ENCODE results near the gene PCK2. TPM values are rescaled to one million over a fixed set of nuclear protein-coding genes. Genes with fewer than 3 reads are reported as not detected.

The PCK2 gene
- total and polyA plus RNA-seq, 12 donors = 0.75 to 7.3 (median 2.6) TPM

GRCh38 chr14:24082411-24083080, 11.6 kb upstream of the PCK2 start:
- Histone ChIP-seq H3K9me3 (no peaks in the 10 kb centered on the region), H3K27ac (no peak overlapping the region), H3K27me3 (peaks cover 0 to 39% (median 4%) of the 10 kb centered on the region in 7 donors), H3K4me1 (peaks cover 0 to 12% (median 6%) of the 10 kb centered on the region in 9 donors), H3K4me3 (no peak overlapping the region), H3K36me3 (no peaks in the 10 kb centered on the region)
- no peak for TF ChIP-seq CTCF (IDR thresholded peaks at IDR 0.05)
- DNase-seq (no peak), ATAC-seq (no peak)
- whole genome bisulfite sequencing, 2 donors = 92 to 93% methylated on average over 5 of the region's 5 CpGs
- intact Hi-C loops (cut with DNase I) = loop anchor here in 1 of 10 donors (10.0 kb wide), 1 partner anchor 98 kb away; the partner anchor contains the start of gene DHRS4L2

- ATAC-seq = no peak
Observed at GRCh38 chr14:24083462-24083861, 10.6 kb upstream of the PCK2 start.

GRCh38 chr14:24084440-24084839, 9.7 kb upstream of the PCK2 start:
- ATAC-seq (no peak), DNase-seq (no peak)
- H3K27ac ChIP-seq = no peak overlapping the region
- H3K36me3 ChIP-seq = no peaks in the 10 kb centered on the region
- intact Hi-C loops (cut with DNase I) = loop anchor here in 1 of 10 donors (10.0 kb wide), 1 partner anchor 100 kb away; the partner anchor contains the start of gene DHRS4L2
- peaks cover 0 to 12% (median 6%) of the 10 kb centered on the region in 9 donors for H3K4me1 ChIP-seq
- no peaks in the 10 kb centered on the region for H3K9me3 ChIP-seq
- H3K27me3 ChIP-seq = peaks cover 0 to 36% (median 4%) of the 10 kb centered on the region in 7 donors
- no peak for TF ChIP-seq CTCF (IDR thresholded peaks at IDR 0.05)
- WGBS, 2 donors = 94 to 95% methylated on average over 2 of the region's 2 CpGs
- H3K4me3 ChIP-seq = no peak overlapping the region

More at GRCh38 chr14:24083462-24083861, 10.6 kb upstream of the PCK2 start:
- Histone ChIP-seq H3K4me1 (peaks cover 0 to 12% (median 6%) of the 10 kb centered on the region in 9 donors), H3K9me3 (no peaks in the 10 kb centered on the region), H3K27me3 (peaks cover 0 to 39% (median 4%) of the 10 kb centered on the region in 7 donors), H3K36me3 (no peaks in the 10 kb centered on the region), H3K4me3 (no peak overlapping the region), H3K27ac (no peak overlapping the region)
- TF ChIP-seq CTCF (IDR thresholded peaks at IDR 0.05) = no peak
- intact Hi-C loops (cut with DNase I) = loop anchor here in 1 of 10 donors (10.0 kb wide), 1 partner anchor 99 kb away; the partner anchor contains the start of gene DHRS4L2
- 90 to 92% methylated on average over 3 of the region's 3 CpGs for WGBS, 2 donors
- no peak for DNase-seq

- TF ChIP-seq CTCF (IDR thresholded peaks at IDR 0.05) = no peak
- intact Hi-C loops (cut with DNase I) = loop anchor here in 1 of 10 donors (10.0 kb wide), 1 partner anchor 100 kb away; the partner anchor contains the start of gene DHRS4L2
- H3K36me3 ChIP-seq = no peaks in the 10 kb centered on the region
- 72 to 77% methylated on average over 3 of the region's 3 CpGs for WGBS, 2 donors
- H3K4me1 ChIP-seq = peaks cover 0 to 12% (median 6%) of the 10 kb centered on the region in 9 donors
- H3K27me3 ChIP-seq = peaks cover 0 to 29% (median 4%) of the 10 kb centered on the region in 7 donors
- H3K27ac ChIP-seq = no peak overlapping the region
- H3K9me3 ChIP-seq = no peaks in the 10 kb centered on the region
- no peak for ATAC-seq
- H3K4me3 ChIP-seq = no peak overlapping the region
- no peak for DNase-seq
Observed at GRCh38 chr14:24085215-24085614, 8.9 kb upstream of the PCK2 start.
